Parathyroid adenoma (tissue), 2 donors: ENCODE data around the gene ICAM2.

Source experiments
- H2AFZ ChIP-seq: fragments of 300-600 bp; sonication (generic); one replicate; pipeline ENCODE4 v1.7.0; 2017; ENCODE audit warnings: antibody characterized with exemption, mild to moderate bottlenecking
- H3K27ac ChIP-seq: fragments of 300-600 bp; sonication (generic); one replicate; pipeline ENCODE4 v1.7.0; 2017
- H3K27me3 ChIP-seq: fragments of 300-600 bp; sonication (generic); one replicate; pipeline ENCODE4 v1.7.0; 2017; ENCODE audit warnings: low read length; ENCODE audit not compliant: control insufficient read depth, insufficient read depth
- H3K36me3 ChIP-seq: fragments of 300-600 bp; sonication (generic); one replicate; pipeline ENCODE4 v1.7.0; 2017; ENCODE audit warnings: low read length; ENCODE audit not compliant: control insufficient read depth, insufficient read depth
- H3K4me1 ChIP-seq: fragments of 300-600 bp; sonication (generic); one replicate; pipeline ENCODE4 v1.7.0; 2017; ENCODE audit warnings: control low read depth
- H3K4me2 ChIP-seq: fragments of 300-600 bp; sonication (generic); one replicate; pipeline ENCODE4 v1.7.0; 2017; ENCODE audit warnings: low read length
- H3K4me3 ChIP-seq: fragments of 300-600 bp; sonication (generic); one replicate; pipeline ENCODE4 v1.7.0; 2017; ENCODE audit warnings: low read depth, low read length
- H3K79me2 ChIP-seq: fragments of 300-600 bp; sonication (generic); one replicate; pipeline ENCODE4 v1.7.0; 2017; ENCODE audit warnings: control low read depth
- H3K9ac ChIP-seq: fragments of 300-600 bp; sonication (generic); one replicate; pipeline ENCODE4 v1.7.0; 2017; ENCODE audit warnings: mild to moderate bottlenecking
- H3K9me3 ChIP-seq: fragments of 300-600 bp; sonication (generic); one replicate; pipeline ENCODE4 v1.7.0; 2017; ENCODE audit warnings: low read length; ENCODE audit not compliant: control insufficient read depth
- CTCF ChIP-seq: fragments of 300-600 bp; sonication (generic); IDR thresholded peaks from one replicate; pipeline ENCODE4 v1.7.0; 2017; ENCODE audit warnings: antibody characterized with exemption, mild to moderate bottlenecking
- donor health status: primary hyperparathyroidism.

ICAM2 gene

GRCh38 chr17:63956296-63956920 lies 64.0 kb downstream of the ICAM2 start:
- H3K4me2 ChIP-seq: no peak overlapping the region
- no peak overlapping the region for H3K9ac ChIP-seq
- no peak for TF ChIP-seq CTCF
- H3K36me3 ChIP-seq: no peaks in the 10 kb centered on the region
- H3K27ac ChIP-seq: peak overlapping the region; percentile 31
- H3K9me3 ChIP-seq: no peaks in the 10 kb centered on the region
- no peak overlapping the region for H3K4me3 ChIP-seq
- no peak overlapping the region for H2AFZ ChIP-seq
- H3K79me2 ChIP-seq: no peaks in the 10 kb centered on the region
- H3K27me3 ChIP-seq: no peaks in the 10 kb centered on the region
- H3K4me1 ChIP-seq: peaks cover 14% of the 10 kb centered on the region

GRCh38 chr17:63955791-63956190 lies 64.6 kb downstream of the ICAM2 start:
- no peak for TF ChIP-seq CTCF
- H3K36me3 ChIP-seq: no peaks in the 10 kb centered on the region
- no peak overlapping the region for H3K9ac ChIP-seq
- no peaks in the 10 kb centered on the region for H3K9me3 ChIP-seq
- no peak overlapping the region for H3K27ac ChIP-seq
- no peak overlapping the region for H3K4me2 ChIP-seq
- no peak overlapping the region for H2AFZ ChIP-seq
- H3K4me3 ChIP-seq: no peak overlapping the region
- H3K79me2 ChIP-seq: no peaks in the 10 kb centered on the region
- no peaks in the 10 kb centered on the region for H3K27me3 ChIP-seq
- peaks cover 14% of the 10 kb centered on the region for H3K4me1 ChIP-seq

GRCh38 chr17:63955232-63955631 lies 65.2 kb downstream of the ICAM2 start:
- Histone ChIP-seq H3K9ac (no peak overlapping the region), H3K79me2 (no peaks in the 10 kb centered on the region), H3K27ac (no peak overlapping the region), H3K9me3 (no peaks in the 10 kb centered on the region), H3K4me3 (no peak overlapping the region), H3K36me3 (no peaks in the 10 kb centered on the region), H3K27me3 (no peaks in the 10 kb centered on the region), H3K4me2 (no peak overlapping the region), H2AFZ (no peak overlapping the region), H3K4me1 (peaks cover 14% of the 10 kb centered on the region)
- TF ChIP-seq CTCF: no peak

- Histone ChIP-seq H3K4me2 (peak overlapping the region; percentile 23), H3K9me3 (no peaks in the 10 kb centered on the region), H3K27me3 (no peaks in the 10 kb centered on the region), H3K4me3 (no peak overlapping the region), H3K36me3 (no peaks in the 10 kb centered on the region), H3K79me2 (no peaks in the 10 kb centered on the region), H3K27ac (peak overlapping the region; percentile 15), H2AFZ (peak overlapping the region; percentile 50), H3K9ac (no peak overlapping the region), H3K4me1 (peaks cover 14% of the 10 kb centered on the region)
- TF ChIP-seq CTCF: no peak
Observed at GRCh38 chr17:63954402-63955063, 65.9 kb downstream of the ICAM2 start.
